Mammary epithelial cell (primary cell): ENCODE measurements around the gene INTU.
"Not testable (repeated sequence)": the region's sequence is repeated elsewhere in the genome, so short reads cannot be mapped to it uniquely, and the experiment has no call there.

ENCODE experiments used
- CTCF ChIP-seq, 2 donors: IDR thresholded peaks in 1 of 2; conservative IDR thresholded peaks in 1 of 2; 2 replicates each; pipeline ENCODE4 v1.5.1; 2011 to 2012; ENCODE audit warnings: inconsistent platforms in 2 of 2, low read length in 2 of 2, mild to moderate bottlenecking in 2 of 2, control low read depth in 1 of 2, low read depth in 1 of 2; ENCODE audit not compliant: insufficient read depth in 1 of 2; ENCODE audit errors: extremely low read depth in 1 of 2
- EZH2 ChIP-seq: IDR thresholded peaks from 2 replicates; pipeline ENCODE4 v1.6.1; 2012; ENCODE audit warnings: low read length, inconsistent platforms, borderline replicate concordance

- not testable (repeated sequence) for TF ChIP-seq CTCF (conservative IDR thresholded peaks at IDR 0.05 in 1 of 2, IDR thresholded peaks at IDR 0.05 in 1 of 2; ENCODE audit: extremely low read depth in 1 of 2, insufficient read depth in 1 of 2, low read depth in 1 of 2, low read length in 2 of 2); EZH2
Measured at GRCh38 chr4:127586496-127586895, 46.3 kb upstream of the INTU start.
